ENCODE results near the gene KLK2.
A peak's percentile ranks its signal among the peaks of the same experiment; 100 is the strongest.

Gene KLK2

DNA sequence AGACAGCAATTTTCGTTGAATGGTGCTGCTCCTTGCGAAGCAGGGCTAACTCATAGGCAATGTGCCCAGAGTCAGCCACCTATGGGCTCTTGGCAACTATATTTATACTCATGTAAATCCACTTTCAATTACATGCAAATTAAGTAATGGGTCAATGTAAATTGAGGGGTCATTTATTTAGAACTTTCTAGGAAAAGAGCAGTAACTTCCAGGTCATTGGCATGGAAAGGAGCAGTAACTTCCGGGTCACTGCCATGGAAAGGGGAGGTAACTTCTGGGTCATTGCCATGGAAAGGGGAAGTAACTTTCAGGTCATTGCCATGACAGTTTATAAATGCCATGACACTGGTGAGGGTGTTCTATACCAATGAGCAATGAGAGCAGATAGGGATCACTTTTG is 26.3 kb downstream of the KLK2 start:
- no peak for DNase-seq (ENCODE audit: low read depth)
- TF ChIP-seq, protein P1, sequence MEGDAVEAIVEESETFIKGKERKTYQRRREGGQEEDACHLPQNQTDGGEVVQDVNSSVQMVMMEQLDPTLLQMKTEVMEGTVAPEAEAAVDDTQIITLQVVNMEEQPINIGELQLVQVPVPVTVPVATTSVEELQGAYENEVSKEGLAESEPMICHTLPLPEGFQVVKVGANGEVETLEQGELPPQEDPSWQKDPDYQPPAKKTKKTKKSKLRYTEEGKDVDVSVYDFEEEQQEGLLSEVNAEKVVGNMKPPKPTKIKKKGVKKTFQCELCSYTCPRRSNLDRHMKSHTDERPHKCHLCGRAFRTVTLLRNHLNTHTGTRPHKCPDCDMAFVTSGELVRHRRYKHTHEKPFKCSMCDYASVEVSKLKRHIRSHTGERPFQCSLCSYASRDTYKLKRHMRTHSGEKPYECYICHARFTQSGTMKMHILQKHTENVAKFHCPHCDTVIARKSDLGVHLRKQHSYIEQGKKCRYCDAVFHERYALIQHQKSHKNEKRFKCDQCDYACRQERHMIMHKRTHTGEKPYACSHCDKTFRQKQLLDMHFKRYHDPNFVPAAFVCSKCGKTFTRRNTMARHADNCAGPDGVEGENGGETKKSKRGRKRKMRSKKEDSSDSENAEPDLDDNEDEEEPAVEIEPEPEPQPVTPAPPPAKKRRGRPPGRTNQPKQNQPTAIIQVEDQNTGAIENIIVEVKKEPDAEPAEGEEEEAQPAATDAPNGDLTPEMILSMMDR (conservative IDR thresholded peaks at IDR 0.05; ENCODE audit: low read depth, low read length): no peak

GRCh38 chr19:50902640-50903039 is 29.4 kb downstream of the KLK2 start:
- DNase-seq (ENCODE audit: low read depth): no peak
- H3K4me3 ChIP-seq (ENCODE audit: low read length): no peak overlapping the region
- TF ChIP-seq, protein P1 (conservative IDR thresholded peaks at IDR 0.05; ENCODE audit: low read depth, low read length): no peak

More for the DNA sequence above, 26.3 kb downstream of the KLK2 start:
- H3K4me3 ChIP-seq (ENCODE audit: low read length): no peak overlapping the region

- no peak for DNase-seq (ENCODE audit: low read depth)
- TF ChIP-seq, protein P1 (conservative IDR thresholded peaks at IDR 0.05; ENCODE audit: low read depth, low read length): peak; percentile 64
- no peak overlapping the region for H3K4me3 ChIP-seq (ENCODE audit: low read length)
These were observed 33.0 kb downstream of the KLK2 start for GRCh38 chr19:50906217-50906616.

- no peak for DNase-seq (ENCODE audit: low read depth)
- TF ChIP-seq, protein P1 (conservative IDR thresholded peaks at IDR 0.05; ENCODE audit: low read depth, low read length): no peak
- H3K4me3 ChIP-seq (ENCODE audit: low read length): no peak overlapping the region
These were observed 35.1 kb downstream of the KLK2 start for GRCh38 chr19:50908336-50908735.

DNA sequence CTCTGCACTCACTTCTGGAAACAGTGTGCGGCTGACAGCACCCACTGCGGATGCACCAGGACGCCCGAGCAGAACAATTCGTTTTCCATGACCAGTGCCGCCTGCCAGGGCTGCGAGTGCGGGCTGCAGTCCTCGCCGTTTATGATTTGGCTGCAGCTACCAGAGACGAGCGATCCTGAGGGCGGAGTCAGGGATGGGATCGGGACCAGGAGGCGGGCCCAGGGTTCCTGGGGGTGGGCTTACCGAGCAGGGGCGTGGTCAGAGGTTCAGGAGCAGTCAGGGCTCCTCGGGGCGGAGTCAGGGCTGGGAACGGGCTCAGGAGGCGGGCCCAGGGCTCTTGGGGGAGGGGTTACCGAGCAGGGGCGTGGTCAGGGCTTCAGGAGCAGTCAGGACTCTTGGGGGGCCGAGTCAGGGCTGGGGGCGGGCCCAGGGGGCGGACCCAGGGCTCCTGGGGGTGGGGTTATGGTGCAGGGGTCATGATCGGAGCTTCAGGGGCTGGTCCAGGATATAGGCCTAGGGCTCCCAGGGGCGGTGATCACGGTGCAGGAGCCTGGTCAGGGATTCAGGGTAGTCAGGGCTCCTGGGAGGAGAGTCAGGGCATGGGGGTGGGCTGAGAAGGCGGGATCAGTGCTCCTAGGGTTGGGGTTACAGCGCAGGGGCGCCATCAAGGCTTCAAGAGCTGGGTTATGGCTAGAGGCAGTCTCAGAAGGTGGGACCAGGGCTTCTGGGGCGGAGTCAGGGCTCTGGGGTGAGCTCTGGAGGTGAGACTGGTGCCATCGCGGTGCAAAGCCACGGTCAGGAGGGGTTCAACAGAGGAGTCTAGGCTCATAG is 36.2 kb downstream of the KLK2 start:
- no peak for DNase-seq (ENCODE audit: low read depth)
- H3K4me3 ChIP-seq (ENCODE audit: low read length): no peak overlapping the region
- TF ChIP-seq, protein P1 (conservative IDR thresholded peaks at IDR 0.05; ENCODE audit: low read depth, low read length): no peak

- H3K4me3 ChIP-seq (ENCODE audit: low read length): no peak overlapping the region
- TF ChIP-seq, protein P1 (conservative IDR thresholded peaks at IDR 0.05; ENCODE audit: low read depth, low read length): no peak
- no peak for DNase-seq (ENCODE audit: low read depth)
These were observed 37.5 kb downstream of the KLK2 start for GRCh38 chr19:50910722-50911121.
